ENCODE data around the gene FMO5.

DNA sequence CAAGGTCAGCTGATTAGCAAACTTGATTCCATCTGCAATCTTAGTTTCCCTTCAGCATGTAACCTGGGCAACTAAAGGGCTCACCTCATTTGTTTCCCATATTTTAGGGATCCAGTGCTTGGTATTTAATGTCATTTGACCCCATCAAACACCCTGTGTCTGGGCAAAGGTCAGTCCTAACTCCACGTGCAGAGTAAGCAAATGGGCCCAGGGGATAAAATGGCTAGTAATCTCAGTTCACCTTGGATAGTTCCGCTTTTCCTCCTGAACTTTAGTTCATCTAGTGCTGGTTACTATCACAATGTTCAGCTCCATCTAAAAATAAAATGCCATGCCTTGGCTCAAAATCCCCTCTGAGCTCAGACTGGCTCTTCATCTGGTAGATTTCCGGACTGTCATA lies 72.4 kb downstream of the FMO5 start:
- TF ChIP-seq, protein P1, sequence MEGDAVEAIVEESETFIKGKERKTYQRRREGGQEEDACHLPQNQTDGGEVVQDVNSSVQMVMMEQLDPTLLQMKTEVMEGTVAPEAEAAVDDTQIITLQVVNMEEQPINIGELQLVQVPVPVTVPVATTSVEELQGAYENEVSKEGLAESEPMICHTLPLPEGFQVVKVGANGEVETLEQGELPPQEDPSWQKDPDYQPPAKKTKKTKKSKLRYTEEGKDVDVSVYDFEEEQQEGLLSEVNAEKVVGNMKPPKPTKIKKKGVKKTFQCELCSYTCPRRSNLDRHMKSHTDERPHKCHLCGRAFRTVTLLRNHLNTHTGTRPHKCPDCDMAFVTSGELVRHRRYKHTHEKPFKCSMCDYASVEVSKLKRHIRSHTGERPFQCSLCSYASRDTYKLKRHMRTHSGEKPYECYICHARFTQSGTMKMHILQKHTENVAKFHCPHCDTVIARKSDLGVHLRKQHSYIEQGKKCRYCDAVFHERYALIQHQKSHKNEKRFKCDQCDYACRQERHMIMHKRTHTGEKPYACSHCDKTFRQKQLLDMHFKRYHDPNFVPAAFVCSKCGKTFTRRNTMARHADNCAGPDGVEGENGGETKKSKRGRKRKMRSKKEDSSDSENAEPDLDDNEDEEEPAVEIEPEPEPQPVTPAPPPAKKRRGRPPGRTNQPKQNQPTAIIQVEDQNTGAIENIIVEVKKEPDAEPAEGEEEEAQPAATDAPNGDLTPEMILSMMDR (IDR thresholded peaks at IDR 0.05) = no peak
- no peak for TF ChIP-seq POLR2AphosphoS5 (IDR thresholded peaks at IDR 0.05)
- no peak for TF ChIP-seq POLR2A (IDR thresholded peaks at IDR 0.05)
